H1 (cell line): ENCODE results near the gene OPCML. TPM values are rescaled to one million over a fixed set of nuclear protein-coding genes. Genes with fewer than 3 reads are reported as not detected.

Experiments used
- CHD1 ChIP-seq: IDR thresholded peaks from 2 replicates; pipeline ENCODE4 v1.6.1; 2012; ENCODE audit warnings: low read depth, low read length, improper control_type of control experiment
- SAP30 ChIP-seq: fragments of 300-600 bp; sonication (generic); IDR thresholded peaks from 2 replicates; pipeline ENCODE4 v1.7.1; 2012; ENCODE audit warnings: low read length, moderate library complexity, mild to moderate bottlenecking, inconsistent platforms; ENCODE audit not compliant: insufficient read depth, insufficient replicate concordance
- polyA plus RNA-seq, 7 experiments: library from polyadenylated mRNA; depleted of rRNA in 3 of 7; stranded (reverse) in 5 of 7; unstranded in 2 of 7; fragments of >200 nt in 5 of 7; fragments of 200-250 nt in 2 of 7; gene quantifications; 1 replicate in 5 of 7; 2 replicates in 1 of 7; 4 replicates in 1 of 7; pipeline versions ENCODE4 v1.2.1 to v1.2.3, GENCODE V29; 2011 to 2013; ENCODE audit warnings: missing spikeins in 2 of 7, mixed read lengths in 2 of 7
- total RNA-seq: library from RNA; stranded (reverse); fragmentation: NEBNext Ultra II Directional; extraction: Animal tissue kit (Norgen Biotek cat#: 25700); gene quantifications from 2 replicates; pipeline ENCODE4 v1.2.1, GENCODE V29; 2021

The OPCML gene
- total and polyA plus RNA-seq, 2 of the 8 experiments (the other 6 are each of a cell fraction or from before 2014, with no cell fraction given), result 2.3 to 3.1 TPM

DNA sequence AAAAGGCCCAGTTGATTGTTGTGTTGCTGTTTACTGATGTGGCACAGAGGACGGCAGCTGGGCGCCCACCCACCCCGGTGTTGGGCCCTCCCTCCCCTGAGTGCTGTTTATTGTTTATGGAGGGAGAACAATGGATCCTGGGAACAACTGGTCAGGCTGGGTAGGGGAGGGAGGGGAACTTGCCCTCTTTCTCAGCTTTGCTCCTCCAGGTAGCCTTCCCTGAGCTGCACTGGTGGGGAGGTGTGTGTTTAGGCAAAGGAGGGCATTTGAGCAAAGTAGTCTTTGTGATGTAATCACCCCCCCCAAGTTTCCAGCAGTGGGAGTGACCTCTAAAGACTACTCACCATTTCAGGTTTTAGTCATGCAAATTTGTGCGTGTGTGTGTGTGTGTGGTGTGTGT is 1126.6 kb downstream of the OPCML start (continued):
- no peak for TF ChIP-seq CHD1
- no peak for TF ChIP-seq SAP30
- TF ChIP-seq, all 59 proteins: peak for 3
